Caco-2 (cell line): ENCODE data around the gene NMBR. TPM values are rescaled to one million over a fixed set of nuclear protein-coding genes. Genes with fewer than 3 reads are reported as not detected.

Experiments
- BruUV-seq: library from RNA; stranded (reverse); fragments of 400-500 nt; replicated peaks from 2 replicates; lab custom pipeline; 2021; lab: Mats Ljungman, UMichigan
- CTCF ChIA-PET: fragments of 300-600 bp; sonication (Branson Sonifier 250); formaldehyde crosslinking; loops from one replicate; lab custom pipeline; 2022; ENCODE audit warnings: antibody characterized with exemption; lab: Charles Lee
- POLR2A ChIA-PET: fragments of 300-600 bp; sonication (Branson Sonifier 250); formaldehyde crosslinking; loops from one replicate; lab custom pipeline; 2022; ENCODE audit warnings: antibody characterized with exemption; lab: Charles Lee
- DNase-seq, 2 experiments: peaks; one replicate each; pipeline versions ENCODE4 v3.0.0 to v3.0.0-alpha.2; 2020 to 2022
- H3K27me3 ChIP-seq: replicated peaks from 2 replicates; pipeline ENCODE4 v1.6.0; 2011; ENCODE audit warnings: low read length; ENCODE audit not compliant: control insufficient read depth, insufficient read depth
- H3K36me3 ChIP-seq: 2 replicates; pipeline ENCODE4 v1.5.1; 2011; ENCODE audit warnings: low read length; ENCODE audit not compliant: control insufficient read depth, insufficient read depth
- H3K4me1 ChIP-seq: fragments of 250-450 bp; sonication (Bioruptor Pico); 2 replicates; pipeline ENCODE4 v1.5.1; 2020; ENCODE audit warnings: mild to moderate bottlenecking
- H3K4me3 ChIP-seq: 2 replicates; pipeline ENCODE4 v1.5.1; 2011; ENCODE audit warnings: low read depth, mild to moderate bottlenecking, control low read depth, low read length
- H3K9me3 ChIP-seq: fragments of 250-450 bp; sonication (Bioruptor Pico); 2 replicates; pipeline ENCODE4 v1.5.1; 2020; ENCODE audit warnings: mild to moderate bottlenecking, moderate library complexity
- H3K27ac Mint-ChIP-seq: one replicate; pipeline ENCODE4 v1.8.0; 2022; ENCODE audit warnings: mixed read lengths; ENCODE audit not compliant: unreplicated experiment
- H3K27me3 Mint-ChIP-seq: one replicate; pipeline ENCODE4 v1.8.0; 2022; ENCODE audit warnings: mixed read lengths; ENCODE audit not compliant: insufficient read depth, unreplicated experiment
- H3K36me3 Mint-ChIP-seq: one replicate; pipeline ENCODE4 v1.8.0; 2022; ENCODE audit warnings: mild to moderate bottlenecking, mixed read lengths; ENCODE audit not compliant: insufficient read depth, unreplicated experiment
- H3K4me1 Mint-ChIP-seq: one replicate; pipeline ENCODE4 v1.8.0; 2022; ENCODE audit warnings: low read depth, mixed read lengths; ENCODE audit not compliant: unreplicated experiment
- H3K4me3 Mint-ChIP-seq: one replicate; pipeline ENCODE4 v1.8.0; 2022; ENCODE audit warnings: mild to moderate bottlenecking, moderate library complexity, mixed read lengths; ENCODE audit not compliant: unreplicated experiment
- H3K9me3 Mint-ChIP-seq: one replicate; pipeline ENCODE4 v1.8.0; 2022; ENCODE audit warnings: mixed read lengths; ENCODE audit not compliant: unreplicated experiment
- CTCF ChIP-seq, 2 experiments: fragments of 200-600 bp in 1 of 2; IDR thresholded peaks; 1 replicate in 1 of 2; 2 replicates in 1 of 2; pipeline versions ENCODE4 v1.5.1 to v1.8.0; 2011 to 2022; ENCODE audit warnings: antibody characterized with exemption in 1 of 2, control low read depth in 1 of 2, inconsistent platforms in 1 of 2, low read depth in 1 of 2, low read length in 1 of 2, mild to moderate bottlenecking in 1 of 2, moderate library complexity in 1 of 2; ENCODE audit not compliant: insufficient read depth in 1 of 2, severe bottlenecking in 1 of 2, unreplicated experiment in 1 of 2
- intact Hi-C: fragments of 100-400 bp; cut with micrococcal nuclease; formaldehyde crosslinking; loops from one replicate; pipeline ENCODE4 v1.10.0; 2022; ENCODE audit not compliant: unreplicated experiment
- total RNA-seq: library from RNA; stranded (reverse); gene quantifications from 2 replicates; pipeline ENCODE4 v1.2.3, GENCODE V29; 2022

The NMBR gene
- total RNA-seq, 1 experiment from 2014 or later = not detected

DNA sequence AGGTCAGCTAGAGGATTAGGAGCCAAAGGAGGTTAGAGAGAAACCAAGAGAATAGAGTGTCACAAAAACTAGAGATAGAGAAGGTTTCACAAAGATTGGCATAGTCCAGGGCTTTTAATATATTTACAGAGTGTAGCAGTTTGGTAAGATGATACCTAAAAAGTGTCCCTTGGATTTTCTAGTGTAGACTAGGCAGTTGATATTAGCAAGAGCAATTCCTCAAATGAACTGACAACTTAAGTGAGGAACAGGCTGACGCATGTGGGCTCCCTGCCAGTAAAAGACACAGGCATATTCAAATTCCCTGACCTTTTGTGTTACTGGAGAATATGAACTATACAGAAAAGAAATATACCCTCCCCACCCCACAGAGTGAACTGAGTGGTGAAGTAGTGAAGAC is 40.3 kb upstream of the NMBR start:
- Histone ChIP-seq H3K9me3 (no peaks in the 10 kb centered on the region), H3K27me3 (no peaks in the 10 kb centered on the region), H3K4me3 (no peak overlapping the region), H3K36me3 (no peaks in the 10 kb centered on the region), H3K4me1 (no peaks in the 10 kb centered on the region)
- intact Hi-C loops = no loop called here
- ChIA-PET POLR2A (interaction anchor here (0.7 kb wide), 1 partner anchor 92 kb away, joined by 8 read pairs; no protein-coding TSS in a partner anchor), CTCF (no interaction called here)
- Mint-ChIP-seq H3K36me3 (peaks cover 11% of the 10 kb centered on the region), H3K27ac (no peak overlapping the region), H3K4me1 (peaks cover 6% of the 10 kb centered on the region), H3K9me3 (no peaks in the 10 kb centered on the region), H3K27me3 (no peaks in the 10 kb centered on the region), H3K4me3 (no peak overlapping the region)
- DNase-seq = no peak
- no peak for TF ChIP-seq CTCF (IDR thresholded peaks at IDR 0.05; ENCODE audit: insufficient read depth in 1 of 2, low read depth in 1 of 2, low read length in 1 of 2, severe bottlenecking in 1 of 2, unreplicated experiment in 1 of 2)
- BruUV-seq = no TSS peak

- DNase-seq = no peak
- TF ChIP-seq CTCF (IDR thresholded peaks at IDR 0.05; ENCODE audit: insufficient read depth in 1 of 2, low read depth in 1 of 2, low read length in 1 of 2, severe bottlenecking in 1 of 2, unreplicated experiment in 1 of 2) = no peak
- CTCF ChIA-PET = no interaction called here
- Mint-ChIP-seq H3K27me3 (no peaks in the 10 kb centered on the region), H3K27ac (no peak overlapping the region), H3K4me1 (peaks cover 6% of the 10 kb centered on the region), H3K9me3 (no peaks in the 10 kb centered on the region), H3K4me3 (no peak overlapping the region), H3K36me3 (peaks cover 15% of the 10 kb centered on the region)
- H3K9me3 ChIP-seq = no peaks in the 10 kb centered on the region
- H3K36me3 ChIP-seq = no peaks in the 10 kb centered on the region
- no TSS peak for BruUV-seq
- intact Hi-C loops = no loop called here
- H3K4me3 ChIP-seq = no peak overlapping the region
- POLR2A ChIA-PET = no interaction called here
- H3K4me1 ChIP-seq = no peaks in the 10 kb centered on the region
- no peaks in the 10 kb centered on the region for H3K27me3 ChIP-seq
Observed at GRCh38 chr6:142185641-142186040, 38.7 kb upstream of the NMBR start.

DNA sequence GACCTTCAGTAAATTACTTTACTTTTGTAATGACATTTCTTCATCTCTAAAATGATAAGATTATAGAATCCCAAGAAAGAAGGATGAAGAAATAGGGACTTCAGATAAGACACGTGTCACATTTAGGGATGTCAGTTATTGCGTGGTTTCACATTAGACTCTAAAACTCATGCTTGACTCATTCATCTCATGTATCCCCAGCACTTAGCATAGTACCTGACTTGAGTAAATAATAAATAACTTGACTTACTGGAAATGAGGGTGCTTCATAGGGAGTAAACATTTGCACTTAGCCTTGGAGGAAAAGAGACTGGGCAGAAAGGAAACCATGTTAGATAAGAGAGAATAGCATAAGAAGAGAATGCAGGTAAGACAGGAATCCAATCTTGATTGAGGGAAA is 37.4 kb upstream of the NMBR start:
- Mint-ChIP-seq H3K4me1 (peaks cover 6% of the 10 kb centered on the region), H3K27ac (no peak overlapping the region), H3K36me3 (peaks cover 13% of the 10 kb centered on the region), H3K9me3 (no peaks in the 10 kb centered on the region), H3K27me3 (no peaks in the 10 kb centered on the region), H3K4me3 (no peak overlapping the region)
- no TSS peak for BruUV-seq
- TF ChIP-seq CTCF (IDR thresholded peaks at IDR 0.05; ENCODE audit: insufficient read depth in 1 of 2, low read depth in 1 of 2, low read length in 1 of 2, severe bottlenecking in 1 of 2, unreplicated experiment in 1 of 2) = no peak
- no peaks in the 10 kb centered on the region for H3K36me3 ChIP-seq
- DNase-seq = no peak
- intact Hi-C loops = no loop called here
- H3K4me3 ChIP-seq = no peak overlapping the region
- no peaks in the 10 kb centered on the region for H3K4me1 ChIP-seq
- H3K27me3 ChIP-seq = no peaks in the 10 kb centered on the region
- CTCF ChIA-PET = no interaction called here
- POLR2A ChIA-PET = no interaction called here
- no peaks in the 10 kb centered on the region for H3K9me3 ChIP-seq
